ENCODE data around the gene RGS2.

DNA sequence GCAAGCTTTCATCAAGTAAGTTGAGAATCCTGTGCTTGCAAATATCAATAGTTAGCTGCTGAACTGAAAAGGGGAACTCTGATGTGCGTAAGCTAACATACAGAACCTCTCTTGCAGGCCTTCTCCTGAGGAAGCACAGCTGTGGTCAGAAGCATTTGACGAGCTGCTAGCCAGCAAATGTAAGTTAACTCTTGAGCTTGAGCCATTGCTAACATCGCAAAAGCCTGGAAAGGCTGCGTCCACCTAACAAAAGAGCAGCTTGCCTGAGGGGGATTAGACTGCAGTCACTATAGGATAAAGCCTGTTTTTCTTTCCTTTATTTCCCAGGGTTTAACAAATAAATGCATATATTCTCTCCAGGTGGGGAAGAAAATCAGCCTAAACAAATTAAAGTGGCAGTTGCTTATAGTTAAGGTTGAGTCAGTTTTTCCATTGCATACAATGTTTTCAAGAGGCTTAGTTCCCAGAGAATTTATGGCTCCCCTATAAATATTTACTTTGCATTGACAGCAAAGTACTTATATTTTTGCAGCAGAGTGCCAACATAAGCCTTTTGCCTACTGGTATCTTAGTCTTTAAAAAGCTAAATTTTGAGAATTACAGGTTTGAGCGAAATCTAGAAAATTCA lies 1.5 kb downstream of the RGS2 start:
- TF ChIP-seq, protein P1, sequence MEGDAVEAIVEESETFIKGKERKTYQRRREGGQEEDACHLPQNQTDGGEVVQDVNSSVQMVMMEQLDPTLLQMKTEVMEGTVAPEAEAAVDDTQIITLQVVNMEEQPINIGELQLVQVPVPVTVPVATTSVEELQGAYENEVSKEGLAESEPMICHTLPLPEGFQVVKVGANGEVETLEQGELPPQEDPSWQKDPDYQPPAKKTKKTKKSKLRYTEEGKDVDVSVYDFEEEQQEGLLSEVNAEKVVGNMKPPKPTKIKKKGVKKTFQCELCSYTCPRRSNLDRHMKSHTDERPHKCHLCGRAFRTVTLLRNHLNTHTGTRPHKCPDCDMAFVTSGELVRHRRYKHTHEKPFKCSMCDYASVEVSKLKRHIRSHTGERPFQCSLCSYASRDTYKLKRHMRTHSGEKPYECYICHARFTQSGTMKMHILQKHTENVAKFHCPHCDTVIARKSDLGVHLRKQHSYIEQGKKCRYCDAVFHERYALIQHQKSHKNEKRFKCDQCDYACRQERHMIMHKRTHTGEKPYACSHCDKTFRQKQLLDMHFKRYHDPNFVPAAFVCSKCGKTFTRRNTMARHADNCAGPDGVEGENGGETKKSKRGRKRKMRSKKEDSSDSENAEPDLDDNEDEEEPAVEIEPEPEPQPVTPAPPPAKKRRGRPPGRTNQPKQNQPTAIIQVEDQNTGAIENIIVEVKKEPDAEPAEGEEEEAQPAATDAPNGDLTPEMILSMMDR (IDR thresholded peaks at IDR 0.05): no peak
- no peak for TF ChIP-seq ZFX (IDR thresholded peaks at IDR 0.05; ENCODE audit: borderline replicate concordance)

Measured in 22Rv1 (cell line).